Panc1 (cell line): ENCODE data around the gene CLMN.

Source experiments
- CTCF ChIP-seq: fragments of 450-650 bp; IDR thresholded peaks from 2 replicates; pipeline ENCODE4 v1.5.1; 2017; ENCODE audit warnings: mild to moderate bottlenecking
- POLR2AphosphoS5 ChIP-seq: IDR thresholded peaks from 2 replicates; pipeline ENCODE4 v1.6.1; 2012; ENCODE audit warnings: mild to moderate bottlenecking, low read depth, low read length, moderate library complexity
- REST ChIP-seq, 2 experiments: IDR thresholded peaks; 2 replicates each; pipeline ENCODE4 v1.6.1; 2011 to 2012; ENCODE audit warnings: low read depth in 2 of 2, control low read depth in 1 of 2, low read length in 1 of 2, mild to moderate bottlenecking in 1 of 2, moderate library complexity in 1 of 2; ENCODE audit not compliant: insufficient read depth in 1 of 2
- SIN3A ChIP-seq: IDR thresholded peaks from 2 replicates; pipeline ENCODE4 v1.6.1; 2012; ENCODE audit warnings: low read depth, mild to moderate bottlenecking, low read length, moderate library complexity, borderline replicate concordance; ENCODE audit not compliant: insufficient read depth
- TCF7L2 ChIP-seq: IDR thresholded peaks from 2 replicates; pipeline ENCODE4 v1.6.1; 2011; ENCODE audit warnings: mild to moderate bottlenecking, low read depth, low read length, inconsistent platforms

GRCh38 chr14:95244587-95244986, 75.1 kb downstream of the CLMN start:
- TF ChIP-seq POLR2AphosphoS5 (no peak), CTCF (no peak), SIN3A (no peak), TCF7L2 (no peak), REST (IDR thresholded peaks at IDR 0.05; ENCODE audit: insufficient read depth in 1 of 2, low read depth in 2 of 2, low read length in 1 of 2) (no peak)
